Breast epithelium (tissue), 4 donors: Measurements from ENCODE around the gene CDK14. TPM values are rescaled to one million over a fixed set of nuclear protein-coding genes. Genes with fewer than 3 reads are reported as not detected.

ENCODE experiments used
- DNase-seq, 2 donors: peaks; one replicate each; pipeline ENCODE4 v3.0.0-alpha.2; 2019; ENCODE audit warnings: low spot score in 2 of 2
- H3K27ac ChIP-seq, 2 donors: fragments of 200-600 bp; sonication (generic) in 1 of 2; one replicate each; pipeline ENCODE4 v1.5.1; 2016 to 2019; ENCODE audit warnings: mild to moderate bottlenecking in 1 of 2
- H3K27me3 ChIP-seq, 2 donors: fragments of 200-600 bp; sonication (generic) in 1 of 2; one replicate each; pipeline versions ENCODE4 v1.5.1 to v1.6.0; 2017 to 2019; ENCODE audit warnings: control low read depth in 1 of 2, mild to moderate bottlenecking in 1 of 2
- H3K36me3 ChIP-seq: fragments of 200-600 bp; one replicate; pipeline ENCODE4 v1.5.1; 2019
- H3K4me1 ChIP-seq, 2 donors: fragments of 200-600 bp; sonication (generic); one replicate each; pipeline ENCODE4 v1.5.1; 2016 to 2019; ENCODE audit warnings: control low read depth in 1 of 2
- H3K4me3 ChIP-seq, 3 donors: fragments of 200-600 bp; sonication (generic); 1 replicate in 2 of 3; 2 replicates in 1 of 3; pipeline ENCODE4 v1.5.1; 2016 to 2019; ENCODE audit warnings: mild to moderate bottlenecking in 3 of 3, moderate library complexity in 2 of 3
- H3K9me3 ChIP-seq, 2 donors: fragments of 200-600 bp; sonication (generic) in 1 of 2; one replicate each; pipeline ENCODE4 v1.5.1; 2016 to 2019; ENCODE audit warnings: control low read depth in 1 of 2
- CTCF ChIP-seq, 3 donors: fragments of 450-650 bp; IDR thresholded peaks; one replicate each; pipeline ENCODE4 v1.5.1; 2016 to 2017; ENCODE audit warnings: antibody characterized with exemption in 3 of 3, mild to moderate bottlenecking in 3 of 3, moderate library complexity in 3 of 3
- POLR2A ChIP-seq: fragments of 450-650 bp; IDR thresholded peaks from one replicate; pipeline ENCODE4 v1.6.1; 2016; ENCODE audit warnings: antibody characterized with exemption, mild to moderate bottlenecking, moderate library complexity
- POLR2AphosphoS5 ChIP-seq, 3 donors: sonication (generic); formaldehyde crosslinking; IDR thresholded peaks; one replicate each; pipeline ENCODE4 v1.6.1; 2017; ENCODE audit warnings: antibody characterized with exemption in 3 of 3
- intact Hi-C: fragments of 100-400 bp; cut with DNase I; formaldehyde crosslinking; loops from one replicate; pipeline ENCODE4 v1.15.1; 2023; ENCODE audit warnings: low total_unique reads
- total RNA-seq, 3 donors: library from RNA; depleted of rRNA; stranded (reverse); fragments of >200 nt; gene quantifications; one replicate each; pipeline ENCODE4 v1.1.0, GENCODE V29; 2016

The CDK14 gene
- total RNA-seq, 3 donors from 2014 or later = 16.3 to 64.7 (median 29.8) TPM

GRCh38 chr7:91109200-91109599, 513.1 kb downstream of the CDK14 start:
- no peak for TF ChIP-seq CTCF (IDR thresholded peaks at IDR 0.05)
- TF ChIP-seq POLR2A = no peak
- TF ChIP-seq POLR2AphosphoS5 (IDR thresholded peaks at IDR 0.05) = no peak
- DNase-seq = no peak
- no peaks in the 10 kb centered on the region for H3K9me3 ChIP-seq
- intact Hi-C loops = no loop called here
- no peak overlapping the region for H3K27ac ChIP-seq
- H3K4me3 ChIP-seq = no peak overlapping the region
- H3K36me3 ChIP-seq = no peaks in the 10 kb centered on the region
- no peaks in the 10 kb centered on the region for H3K4me1 ChIP-seq
- no peaks in the 10 kb centered on the region for H3K27me3 ChIP-seq

GRCh38 chr7:91112902-91113341, 516.8 kb downstream of the CDK14 start:
- no peaks in the 10 kb centered on the region for H3K9me3 ChIP-seq
- no peaks in the 10 kb centered on the region for H3K36me3 ChIP-seq
- TF ChIP-seq POLR2A (no peak), CTCF (IDR thresholded peaks at IDR 0.05) (no peak), POLR2AphosphoS5 (IDR thresholded peaks at IDR 0.05) (no peak)
- no peaks in the 10 kb centered on the region for H3K4me1 ChIP-seq
- DNase-seq = no peak
- intact Hi-C loops = no loop called here
- H3K4me3 ChIP-seq = no peak overlapping the region
- no peak overlapping the region for H3K27ac ChIP-seq
- H3K27me3 ChIP-seq = no peaks in the 10 kb centered on the region

- DNase-seq = no peak
- no peak for TF ChIP-seq CTCF (IDR thresholded peaks at IDR 0.05)
- TF ChIP-seq POLR2A = no peak
- TF ChIP-seq POLR2AphosphoS5 (IDR thresholded peaks at IDR 0.05) = no peak
- H3K9me3 ChIP-seq = no peaks in the 10 kb centered on the region
- no peaks in the 10 kb centered on the region for H3K27me3 ChIP-seq
- H3K4me3 ChIP-seq = no peak overlapping the region
- no peak overlapping the region for H3K27ac ChIP-seq
- intact Hi-C loops = no loop called here
- H3K4me1 ChIP-seq = no peaks in the 10 kb centered on the region
- no peaks in the 10 kb centered on the region for H3K36me3 ChIP-seq
These were observed 518.1 kb downstream of the CDK14 start for GRCh38 chr7:91114232-91114631.

GRCh38 chr7:91126762-91127161, 530.6 kb downstream of the CDK14 start:
- no peak for DNase-seq
- no peak overlapping the region for H3K27ac ChIP-seq
- H3K4me3 ChIP-seq = no peak overlapping the region
- H3K36me3 ChIP-seq = no peaks in the 10 kb centered on the region
- intact Hi-C loops = no loop called here
- no peaks in the 10 kb centered on the region for H3K9me3 ChIP-seq
- TF ChIP-seq POLR2AphosphoS5 (IDR thresholded peaks at IDR 0.05) (no peak), CTCF (IDR thresholded peaks at IDR 0.05) (no peak), POLR2A (no peak)
- H3K4me1 ChIP-seq = no peaks in the 10 kb centered on the region
- H3K27me3 ChIP-seq = no peaks in the 10 kb centered on the region

- no peak overlapping the region for H3K4me3 ChIP-seq
- no peak overlapping the region for H3K27ac ChIP-seq
- H3K9me3 ChIP-seq = no peaks in the 10 kb centered on the region
- no peaks in the 10 kb centered on the region for H3K4me1 ChIP-seq
- no peaks in the 10 kb centered on the region for H3K36me3 ChIP-seq
- TF ChIP-seq CTCF (IDR thresholded peaks at IDR 0.05) = no peak
- TF ChIP-seq POLR2A = no peak
- TF ChIP-seq POLR2AphosphoS5 (IDR thresholded peaks at IDR 0.05) = no peak
- intact Hi-C loops = no loop called here
- no peaks in the 10 kb centered on the region for H3K27me3 ChIP-seq
- DNase-seq = no peak
These were observed 531.2 kb downstream of the CDK14 start for GRCh38 chr7:91127325-91127724.
